Measurements from ENCODE around the gene RARRES2. TPM values are rescaled to one million over a fixed set of nuclear protein-coding genes. Genes with fewer than 3 reads are reported as not detected.

RARRES2 gene
- total RNA-seq, 2 experiments from 2014 or later, result not detected

DNA sequence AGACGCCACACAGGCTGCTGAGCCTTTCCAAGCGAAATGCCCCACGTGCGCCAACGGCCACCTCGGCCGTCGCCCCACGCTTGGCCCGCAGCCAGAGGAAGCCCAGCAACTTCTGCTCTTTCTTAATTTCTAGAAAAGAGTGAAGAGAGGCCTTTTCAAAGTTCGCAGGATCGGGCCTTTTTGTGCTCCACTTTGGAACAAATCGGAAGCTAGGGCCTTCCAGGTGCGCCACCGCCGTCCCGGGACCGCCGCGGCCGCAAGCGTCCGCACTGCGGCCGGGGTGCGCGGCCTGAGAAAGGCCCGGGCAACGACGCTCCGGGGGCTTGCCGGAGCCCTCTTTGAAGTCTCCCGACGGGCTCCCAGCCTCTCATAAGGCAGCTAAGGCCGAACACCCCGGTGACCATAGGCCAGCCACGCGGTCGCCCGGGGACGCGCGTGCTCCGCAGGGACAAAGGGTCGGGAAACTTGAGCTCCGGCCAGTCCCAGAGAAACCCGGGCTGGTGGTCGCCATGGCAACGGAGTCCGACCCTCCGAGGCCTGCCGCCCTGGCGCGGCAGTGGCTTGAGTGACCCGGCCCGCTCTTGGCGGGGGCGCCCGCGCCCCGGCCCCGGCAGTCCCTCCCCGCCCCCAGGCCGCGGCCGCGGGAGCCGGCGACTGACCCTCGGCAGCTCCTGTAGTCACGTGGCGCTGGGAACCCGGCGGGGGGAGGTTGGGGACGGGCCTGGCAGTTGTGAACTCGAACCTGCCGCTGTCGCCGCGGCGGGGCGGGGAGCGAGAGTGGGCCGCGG lies 26.9 kb upstream of the RARRES2 start, which contains the start of gene REPIN1:
TSS of gene REPIN1 (plus strand) at position 727 of the 788 bp plus-strand sequence. CDS start 890 bp downstream, outside the sequence.
- peak; percentile 58 to 91 (median 73) for DNase-seq
- Histone ChIP-seq H3K4me1 (ENCODE audit: insufficient read depth, low read length) (peaks cover 47% of the 10 kb centered on the region), H3K27me3 (ENCODE audit: control insufficient read depth in 1 of 2, insufficient read depth in 2 of 2, low read length in 2 of 2) (no peaks in the 10 kb centered on the region), H3K27ac (ENCODE audit: low read depth in 1 of 2, low read length in 2 of 2) (peak within 1 kb of the TSS; percentile 40 to 80), H3K36me3 (ENCODE audit: insufficient read depth, low read length) (peaks cover 21% of the 10 kb centered on the region), H3K4me3 (ENCODE audit: low read length) (peak within 1 kb of the TSS; percentile 83), H3K9me3 (ENCODE audit: control insufficient read depth in 1 of 2, insufficient read depth in 1 of 2, low read length in 2 of 2) (no peaks in the 10 kb centered on the region)
- intact Hi-C loops (cut with DNase I, micrococcal nuclease), result loop anchor here (1.0 to 10.0 kb wide), 5 partner anchors 11 to 653 kb away; partner anchors contain the start of genes ACTR3C (in 1 of the 2) and LRRC61 (in 1 of the 2)
- peaks cover 36% of the 10 kb centered on the region for H3K36me3 Mint-ChIP-seq (ENCODE audit: low read depth)
- ChIA-PET CTCF (interaction anchor here (1.6 to 4.8 kb wide), 2 partner anchors 10 to 37 kb away, joined by 6 to 20 read pairs; a partner anchor contains a TSS), POLR2A (interaction anchor here (0.7 to 7.1 kb wide), 12 partner anchors 10 to 530 kb away, joined by 3 to 76 read pairs (median 4); partner anchors contain the start of genes GIMAP7, ZNF775 and ZNF862)
- peak; percentile 45 for ATAC-seq (ENCODE audit: poor library complexity)
- no peaks in the 10 kb centered on the region for H3K9me3 Mint-ChIP-seq
- no peaks in the 10 kb centered on the region for H3K27me3 Mint-ChIP-seq
- H3K4me3 Mint-ChIP-seq, result peak within 1 kb of the TSS; percentile 99
- TF ChIP-seq CTCF (IDR thresholded peaks at IDR 0.05), result no peak
- H3K4me1 Mint-ChIP-seq (ENCODE audit: low read depth), result peaks cover 61% of the 10 kb centered on the region
- H3K27ac Mint-ChIP-seq, result peak within 1 kb of the TSS; percentile 96

DNA sequence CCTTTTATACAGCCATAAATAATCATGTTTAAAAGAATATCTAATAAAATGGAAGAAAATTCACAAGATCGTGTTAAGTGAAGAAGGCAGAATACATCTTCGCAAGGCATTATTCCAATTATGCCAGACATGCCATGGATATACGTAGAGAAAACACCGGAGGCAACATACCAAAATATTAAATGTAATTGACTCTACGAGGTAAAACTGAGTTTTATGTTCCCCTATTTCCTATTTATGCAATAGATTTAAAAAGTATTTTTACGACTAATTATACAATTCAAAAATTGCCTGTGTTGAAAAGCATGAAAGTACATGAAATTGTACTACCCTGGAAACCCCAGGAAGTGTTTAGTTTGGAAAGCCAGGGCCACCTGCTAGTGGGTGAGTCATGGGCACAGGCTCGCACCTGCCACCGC lies 26.3 kb upstream of the RARRES2 start:
- ChIA-PET POLR2A (interaction anchor here (0.7 to 7.1 kb wide), 9 partner anchors 10 to 529 kb away, joined by 3 to 76 read pairs (median 4); partner anchors contain the start of gene ZNF862), CTCF (interaction anchor here (1.6 to 4.8 kb wide), 2 partner anchors 10 to 38 kb away, joined by 6 to 20 read pairs; a partner anchor contains a TSS)
- H3K4me3 ChIP-seq (ENCODE audit: low read length), result peak overlapping the region; percentile 83
- Mint-ChIP-seq H3K27ac (peak overlapping the region; percentile 96), H3K4me3 (peak overlapping the region; percentile 99), H3K36me3 (ENCODE audit: low read depth) (peaks cover 30% of the 10 kb centered on the region), H3K4me1 (ENCODE audit: low read depth) (peaks cover 55% of the 10 kb centered on the region), H3K9me3 (no peaks in the 10 kb centered on the region), H3K27me3 (no peaks in the 10 kb centered on the region)
- intact Hi-C loops (cut with DNase I, micrococcal nuclease), result loop anchor here (1.0 to 10.0 kb wide), 5 partner anchors 10 to 653 kb away; partner anchors contain the start of genes ACTR3C (in 1 of the 2) and LRRC61 (in 1 of the 2)
- H3K36me3 ChIP-seq (ENCODE audit: insufficient read depth, low read length), result peaks cover 16% of the 10 kb centered on the region
- H3K9me3 ChIP-seq (ENCODE audit: control insufficient read depth in 1 of 2, insufficient read depth in 1 of 2, low read length in 2 of 2), result no peaks in the 10 kb centered on the region
- no peak for TF ChIP-seq CTCF (IDR thresholded peaks at IDR 0.05)
- DNase-seq (no peak), ATAC-seq (ENCODE audit: poor library complexity) (peak; percentile 64)
- peaks cover 43% of the 10 kb centered on the region for H3K4me1 ChIP-seq (ENCODE audit: insufficient read depth, low read length)
- H3K27ac ChIP-seq (ENCODE audit: low read depth in 1 of 2, low read length in 2 of 2), result peak overlapping the region; percentile 40 to 80
- H3K27me3 ChIP-seq (ENCODE audit: control insufficient read depth in 1 of 2, insufficient read depth in 2 of 2, low read length in 2 of 2), result no peaks in the 10 kb centered on the region

- DNase-seq (peak in 2 of 14 experiments; percentile 39 to 42), ATAC-seq (ENCODE audit: poor library complexity) (no peak)
- no peaks in the 10 kb centered on the region for H3K9me3 Mint-ChIP-seq
- CTCF ChIA-PET, result interaction anchor here (0.6 to 4.8 kb wide), 3 partner anchors 9 to 40 kb away, joined by 4 to 20 read pairs (median 7); a partner anchor contains a TSS
- Histone ChIP-seq H3K27me3 (ENCODE audit: control insufficient read depth in 1 of 2, insufficient read depth in 2 of 2, low read length in 2 of 2) (no peaks in the 10 kb centered on the region), H3K9me3 (ENCODE audit: control insufficient read depth in 1 of 2, insufficient read depth in 1 of 2, low read length in 2 of 2) (no peaks in the 10 kb centered on the region), H3K4me3 (ENCODE audit: low read length) (no peak overlapping the region), H3K27ac (ENCODE audit: low read depth in 1 of 2, low read length in 2 of 2) (peak overlapping the region in 1 of 2 donors; percentile 0), H3K36me3 (ENCODE audit: insufficient read depth, low read length) (peaks cover 8% of the 10 kb centered on the region), H3K4me1 (ENCODE audit: insufficient read depth, low read length) (peaks cover 39% of the 10 kb centered on the region)
- intact Hi-C loops (cut with DNase I, micrococcal nuclease), result loop anchor here in 1 of 2 experiments (5.0 to 10.0 kb wide), 3 partner anchors 44 to 651 kb away; partner anchors contain the start of genes ACTR3C and LRRC61
- TF ChIP-seq CTCF (IDR thresholded peaks at IDR 0.05), result no peak
- no peaks in the 10 kb centered on the region for H3K27me3 Mint-ChIP-seq
- POLR2A ChIA-PET, result interaction anchor here (1.7 to 7.1 kb wide), 3 partner anchors 8 to 39 kb away, joined by 5 to 76 read pairs (median 10); a partner anchor contains a TSS
- H3K4me3 Mint-ChIP-seq, result peak overlapping the region; percentile 85
- H3K4me1 Mint-ChIP-seq (ENCODE audit: low read depth), result peaks cover 65% of the 10 kb centered on the region
- peaks cover 23% of the 10 kb centered on the region for H3K36me3 Mint-ChIP-seq (ENCODE audit: low read depth)
- peak overlapping the region; percentile 96 for H3K27ac Mint-ChIP-seq
These were observed 24.4 kb upstream of the RARRES2 start for GRCh38 chr7:150365673-150366398.
